ENCODE results near the gene TYW1B. TPM values are rescaled to one million over a fixed set of nuclear protein-coding genes. Genes with fewer than 3 reads are reported as not detected.
A peak's percentile ranks its signal among the peaks of the same experiment; 100 is the strongest.
"Not testable (repeated sequence)": the region's sequence is repeated elsewhere in the genome, so short reads cannot be mapped to it uniquely, and the experiment has no call there.

The TYW1B gene
- total RNA-seq, 1 experiment from 2014 or later = 3.9 TPM

- intact Hi-C loops (cut with micrococcal nuclease); H3F3A ChIP-seq (ENCODE audit: low read length, unreplicated experiment); H3K36me3 ChIP-seq (ENCODE audit: low read depth, low read length); DNase-seq; H2AFZ ChIP-seq (ENCODE audit: low read length); H3K9me2 ChIP-seq (replicated peaks; ENCODE audit: low read length); BruUV-seq (replicated peaks); CTCF ChIA-PET; POLR2A ChIA-PET (ENCODE audit: unreplicated experiment); H3K9ac ChIP-seq (ENCODE audit: low read length); H3K79me2 ChIP-seq (ENCODE audit: low read length); H3K4me1 ChIP-seq (ENCODE audit: insufficient read depth, low read length); H3K27me3 ChIP-seq (ENCODE audit: low read length); H3K9me3 ChIP-seq (ENCODE audit: low read length); H4K20me1 ChIP-seq (ENCODE audit: low read length); H3K27ac ChIP-seq (ENCODE audit: low read length); H3K4me3 ChIP-seq (ENCODE audit: low read length); H3K4me2 ChIP-seq (ENCODE audit: low read length); ATAC-seq: not testable (repeated sequence)
These were observed 222.1 kb downstream of the TYW1B start for GRCh38 chr7:72605863-72606431.

GRCh38 chr7:72604771-72605611 lies 223.0 kb downstream of the TYW1B start:
- POLR2A ChIA-PET (ENCODE audit: unreplicated experiment); H3K9me2 ChIP-seq (replicated peaks; ENCODE audit: low read length); H3K4me2 ChIP-seq (ENCODE audit: low read length); CTCF ChIA-PET; H3K79me2 ChIP-seq (ENCODE audit: low read length); H2AFZ ChIP-seq (ENCODE audit: low read length); ATAC-seq; H3F3A ChIP-seq (ENCODE audit: low read length, unreplicated experiment); H3K36me3 ChIP-seq (ENCODE audit: low read depth, low read length); H3K27me3 ChIP-seq (ENCODE audit: low read length); intact Hi-C loops (cut with micrococcal nuclease); H3K27ac ChIP-seq (ENCODE audit: low read length); H3K4me1 ChIP-seq (ENCODE audit: insufficient read depth, low read length); BruUV-seq (replicated peaks); H4K20me1 ChIP-seq (ENCODE audit: low read length); H3K9me3 ChIP-seq (ENCODE audit: low read length); H3K9ac ChIP-seq (ENCODE audit: low read length); H3K4me3 ChIP-seq (ENCODE audit: low read length): not testable (repeated sequence)
- DNase-seq = peak; percentile 15

GRCh38 chr7:72603476-72603875 lies 224.5 kb downstream of the TYW1B start:
- H3K9me2 ChIP-seq (replicated peaks; ENCODE audit: low read length); H3K79me2 ChIP-seq (ENCODE audit: low read length); H3K9ac ChIP-seq (ENCODE audit: low read length); H3K9me3 ChIP-seq (ENCODE audit: low read length); H4K20me1 ChIP-seq (ENCODE audit: low read length); CTCF ChIA-PET; POLR2A ChIA-PET (ENCODE audit: unreplicated experiment); H2AFZ ChIP-seq (ENCODE audit: low read length); H3K27me3 ChIP-seq (ENCODE audit: low read length); intact Hi-C loops (cut with micrococcal nuclease); H3K4me1 ChIP-seq (ENCODE audit: insufficient read depth, low read length); H3K4me2 ChIP-seq (ENCODE audit: low read length); H3K36me3 ChIP-seq (ENCODE audit: low read depth, low read length); BruUV-seq (replicated peaks); H3K4me3 ChIP-seq (ENCODE audit: low read length); DNase-seq; H3K27ac ChIP-seq (ENCODE audit: low read length); H3F3A ChIP-seq (ENCODE audit: low read length, unreplicated experiment); ATAC-seq: not testable (repeated sequence)

- ChIA-PET CTCF (no interaction called here), POLR2A (ENCODE audit: unreplicated experiment) (no interaction called here)
- intact Hi-C loops (cut with micrococcal nuclease) = no loop called here
- H3F3A ChIP-seq (ENCODE audit: low read length, unreplicated experiment) = no peaks in the 10 kb centered on the region
- DNase-seq (no peak), ATAC-seq (no peak)
- TF ChIP-seq EZH2 (IDR thresholded peaks at IDR 0.05; ENCODE audit: low read length, unreplicated experiment) (no peak), CTCF (conservative IDR thresholded peaks at IDR 0.05; ENCODE audit: low read depth, low read length) (no peak), EZH2phosphoT487 (IDR thresholded peaks at IDR 0.05; ENCODE audit: borderline replicate concordance, low read length) (no peak)
- no peak overlapping the region for H3K4me3 ChIP-seq (ENCODE audit: low read length)
- no peaks in the 10 kb centered on the region for H3K9me2 ChIP-seq (replicated peaks; ENCODE audit: low read length)
- H3K4me1 ChIP-seq (ENCODE audit: insufficient read depth, low read length) = no peaks in the 10 kb centered on the region
- no peaks in the 10 kb centered on the region for H3K36me3 ChIP-seq (ENCODE audit: low read depth, low read length)
- no peaks in the 10 kb centered on the region for H4K20me1 ChIP-seq (ENCODE audit: low read length)
- H3K9ac ChIP-seq (ENCODE audit: low read length) = no peak overlapping the region
- H3K4me2 ChIP-seq (ENCODE audit: low read length) = no peak overlapping the region
- H3K27me3 ChIP-seq (ENCODE audit: low read length) = no peaks in the 10 kb centered on the region
- no peaks in the 10 kb centered on the region for H3K79me2 ChIP-seq (ENCODE audit: low read length)
- no peak overlapping the region for H2AFZ ChIP-seq (ENCODE audit: low read length)
- no peaks in the 10 kb centered on the region for H3K9me3 ChIP-seq (ENCODE audit: low read length)
- no peak overlapping the region for H3K27ac ChIP-seq (ENCODE audit: low read length)
- BruUV-seq (replicated peaks) = no TSS peak
These were observed 224.9 kb downstream of the TYW1B start for GRCh38 chr7:72603073-72603472.

GRCh38 chr7:72601683-72602082 lies 226.3 kb downstream of the TYW1B start:
- intact Hi-C loops (cut with micrococcal nuclease); POLR2A ChIA-PET (ENCODE audit: unreplicated experiment); BruUV-seq (replicated peaks): not testable (repeated sequence)

GRCh38 chr7:72590023-72590422 lies 238.0 kb downstream of the TYW1B start:
- BruUV-seq (replicated peaks); H3K27me3 ChIP-seq (ENCODE audit: low read length); POLR2A ChIA-PET (ENCODE audit: unreplicated experiment); H3K9me2 ChIP-seq (replicated peaks; ENCODE audit: low read length); H3K9ac ChIP-seq (ENCODE audit: low read length); H3K27ac ChIP-seq (ENCODE audit: low read length); H3K4me1 ChIP-seq (ENCODE audit: insufficient read depth, low read length); CTCF ChIA-PET; DNase-seq; H3K4me2 ChIP-seq (ENCODE audit: low read length); ATAC-seq; H3K79me2 ChIP-seq (ENCODE audit: low read length); H3F3A ChIP-seq (ENCODE audit: low read length, unreplicated experiment); H3K4me3 ChIP-seq (ENCODE audit: low read length); H3K9me3 ChIP-seq (ENCODE audit: low read length); H3K36me3 ChIP-seq (ENCODE audit: low read depth, low read length); H2AFZ ChIP-seq (ENCODE audit: low read length); intact Hi-C loops (cut with micrococcal nuclease); H4K20me1 ChIP-seq (ENCODE audit: low read length): not testable (repeated sequence)

More at GRCh38 chr7:72601683-72602082, 226.3 kb downstream of the TYW1B start:
- H4K20me1 ChIP-seq (ENCODE audit: low read length); H3K36me3 ChIP-seq (ENCODE audit: low read depth, low read length); DNase-seq; H3K27me3 ChIP-seq (ENCODE audit: low read length); ATAC-seq; H3K9me3 ChIP-seq (ENCODE audit: low read length); H3K27ac ChIP-seq (ENCODE audit: low read length); H3F3A ChIP-seq (ENCODE audit: low read length, unreplicated experiment); H3K4me2 ChIP-seq (ENCODE audit: low read length); H3K4me1 ChIP-seq (ENCODE audit: insufficient read depth, low read length); H3K79me2 ChIP-seq (ENCODE audit: low read length); CTCF ChIA-PET; H3K9me2 ChIP-seq (replicated peaks; ENCODE audit: low read length); H3K9ac ChIP-seq (ENCODE audit: low read length); H3K4me3 ChIP-seq (ENCODE audit: low read length); H2AFZ ChIP-seq (ENCODE audit: low read length): not testable (repeated sequence)

All from PC-3 (cell line).